Measurements from ENCODE around the gene ZNF580.

DNA sequence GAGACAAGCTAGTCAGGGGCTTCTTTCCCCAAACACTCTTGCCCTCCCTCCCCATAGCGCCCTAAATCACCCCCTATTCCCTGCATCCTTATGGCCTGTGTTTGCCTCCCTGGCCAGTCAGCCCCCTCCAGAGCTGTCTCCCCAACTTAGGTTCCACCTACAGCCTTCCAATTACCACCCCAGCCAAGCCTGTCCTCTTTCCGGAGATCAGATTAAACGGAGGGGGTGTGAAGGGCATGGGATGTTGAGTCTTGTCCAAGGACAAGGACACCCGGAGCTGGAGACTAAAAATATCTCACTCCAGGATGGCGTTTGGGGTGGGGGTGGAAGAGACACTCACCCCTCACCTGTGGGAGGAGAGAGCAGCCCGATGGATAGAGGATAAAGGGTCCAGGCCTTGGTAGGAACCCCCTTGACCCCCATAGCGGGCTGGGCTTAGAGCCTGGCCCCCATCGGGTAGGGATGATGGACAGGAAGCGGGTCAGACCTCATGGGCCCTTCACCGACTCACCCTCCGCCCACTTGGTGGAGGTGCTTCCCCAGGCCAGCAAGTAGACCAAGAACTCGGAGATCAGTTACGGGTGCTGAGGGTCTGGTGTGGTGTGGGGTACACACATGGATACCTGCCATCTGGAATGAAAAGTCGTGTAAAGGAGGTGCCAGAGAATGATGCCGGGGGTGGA, 29.4 kb upstream of the ZNF580 start:
- TF ChIP-seq CTCF (IDR thresholded peaks at IDR 0.05) (no peak), POLR2A (IDR thresholded peaks at IDR 0.05) (no peak)
